Measurements from ENCODE around the gene C6orf52. TPM values are rescaled to one million over a fixed set of nuclear protein-coding genes. Genes with fewer than 3 reads are reported as not detected.

The C6orf52 gene
- total and polyA plus RNA-seq, 9 of the 15 experiments (the other 6 are each of a cell fraction or from before 2014, with no cell fraction given): 6.7 to 37.0 (median 11.1) TPM

- TF ChIP-seq YY1 (IDR thresholded peaks at IDR 0.05; ENCODE audit: borderline replicate concordance in 1 of 3, control insufficient read depth in 1 of 3, extremely low read depth in 1 of 3, insufficient read depth in 3 of 3, insufficient read length in 1 of 3, insufficient replicate concordance in 2 of 3, low read depth in 1 of 3, low read length in 2 of 3): peak in 2 of 3 experiments; percentile 32 to 74
- no peak for TF ChIP-seq SRSF1 (IDR thresholded peaks at IDR 0.05; ENCODE audit: low read depth, low read length)
- TF ChIP-seq ZNF583 (CRISPR knock-in tag; IDR thresholded peaks at IDR 0.05): no peak
- peak; percentile 61 for TF ChIP-seq MEIS2 (IDR thresholded peaks at IDR 0.05; ENCODE audit: partially characterized antibody)
- TF ChIP-seq MTA2 (IDR thresholded peaks at IDR 0.05; ENCODE audit: low read depth): no peak
- TF ChIP-seq LCOR (CRISPR knock-in tag; IDR thresholded peaks at IDR 0.05): peak; percentile 96
- TF ChIP-seq ZNF318 (IDR thresholded peaks at IDR 0.05; ENCODE audit: borderline replicate concordance in 1 of 2, low read depth in 1 of 2): peak in 1 of 2 experiments; percentile 85; a peak in 2 of 4 replicates
- peak; percentile 44 for TF ChIP-seq SMAD4 (CRISPR knock-in tag; conservative IDR thresholded peaks at IDR 0.05)
- TF ChIP-seq MECOM (CRISPR knock-in tag; IDR thresholded peaks at IDR 0.05): no peak
- TF ChIP-seq SAP30 (IDR thresholded peaks at IDR 0.05; ENCODE audit: borderline replicate concordance, insufficient read depth, low read depth, low read length, poor library complexity, severe bottlenecking): peak; percentile 99
- peak; percentile 65; the same call in 1 of the 2 replicates for TF ChIP-seq ZNF766 (CRISPR knock-in tag; conservative IDR thresholded peaks at IDR 0.05)
- no peak; the same call in 1 of the 2 replicates for TF ChIP-seq RNF2 (IDR thresholded peaks at IDR 0.05)
- no peak for TF ChIP-seq HNRNPH1 (optimal IDR thresholded peaks at IDR 0.05; ENCODE audit: low read depth, low read length)
- TF ChIP-seq STAT5B (CRISPR knock-in tag; IDR thresholded peaks at IDR 0.05): no peak
- no peak for TF ChIP-seq GTF2A2 (tag; IDR thresholded peaks at IDR 0.05)
- TF ChIP-seq RBM22 (IDR thresholded peaks at IDR 0.05; ENCODE audit: low read depth, low read length, poor library complexity, severe bottlenecking): no peak
- peak; percentile 58 for TF ChIP-seq NCOR1 (IDR thresholded peaks at IDR 0.05)
- TF ChIP-seq GATA2 (CRISPR knock-in tag; IDR thresholded peaks at IDR 0.05): no peak
Measured at GRCh38 chr6:10694302-10695085, at the start of gene C6orf52, which contains the start of gene PAK1IP1 (continued).
